ENCODE results near the gene ERLIN1.

Gene ERLIN1

DNA sequence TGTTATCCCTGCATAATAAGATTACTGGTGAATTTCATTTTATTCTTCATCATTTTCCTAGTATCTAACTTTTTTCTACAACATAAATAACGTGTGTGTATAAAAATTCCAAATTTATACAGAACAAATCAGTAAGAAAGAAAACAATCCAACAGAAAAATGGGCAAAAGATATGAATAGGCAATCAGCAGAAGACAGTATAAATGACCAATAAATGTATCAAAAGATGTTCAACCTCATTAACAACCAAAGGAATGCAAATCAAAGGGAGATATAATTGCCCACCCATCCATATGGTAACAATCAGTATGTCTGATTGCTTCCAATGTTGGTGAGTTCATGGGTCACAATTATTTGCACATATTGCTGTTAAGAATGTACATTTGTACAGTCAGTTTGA lies 13.5 kb downstream of the ERLIN1 start:
- no peak for DNase-seq (ENCODE audit: low spot score)

DNA sequence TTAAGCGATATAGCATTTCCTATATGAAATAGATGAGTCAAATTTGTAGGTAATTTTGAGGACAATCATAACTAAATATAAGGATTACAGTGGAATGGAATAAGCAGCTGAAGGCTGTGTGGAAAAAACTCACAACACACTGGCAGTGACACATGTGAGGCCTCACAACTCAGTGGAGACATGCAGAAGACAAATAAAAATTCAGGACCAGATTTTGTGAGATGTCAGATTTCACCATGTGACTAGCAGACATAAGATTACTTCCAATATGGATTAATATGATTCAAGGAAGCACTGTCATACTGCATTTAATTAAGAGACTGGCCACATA lies 17.6 kb downstream of the ERLIN1 start:
- no peak for DNase-seq (ENCODE audit: low spot score)

DNA sequence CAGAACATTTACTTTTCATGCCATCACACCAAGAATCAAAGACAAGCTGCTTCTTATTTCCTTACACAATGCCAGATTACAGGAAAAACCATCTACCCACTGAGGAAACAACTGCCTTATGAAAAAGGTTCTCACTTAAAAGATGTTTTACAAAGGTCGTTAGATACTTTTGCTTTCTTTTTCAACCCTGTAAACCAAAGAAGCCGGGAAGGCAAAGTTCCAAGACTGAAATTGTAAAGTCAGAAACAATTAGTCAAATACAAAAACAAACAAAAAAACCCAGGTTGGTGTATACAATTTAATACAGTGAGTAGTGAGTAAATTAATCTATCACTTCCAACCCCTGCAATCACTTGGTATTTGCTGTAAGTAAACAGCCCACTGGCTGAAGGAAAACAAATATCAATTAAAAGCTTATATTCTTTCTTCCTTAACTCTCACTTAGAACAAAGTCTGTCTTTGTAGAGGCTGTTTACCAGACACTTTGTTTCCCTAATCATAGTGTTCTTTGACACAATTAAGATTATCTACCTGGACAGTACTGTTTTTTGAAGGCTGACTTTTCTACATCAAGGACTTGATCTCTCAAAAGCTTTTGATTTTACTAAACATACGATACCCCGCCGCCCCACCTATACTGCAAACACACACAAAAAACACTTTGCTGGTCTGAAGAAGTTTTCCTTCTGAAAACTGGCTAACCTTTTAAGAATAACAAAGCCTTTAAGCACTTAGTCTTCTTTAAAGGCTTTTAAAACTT lies 18.1 kb downstream of the ERLIN1 start:
- DNase-seq (ENCODE audit: low spot score) = peak; percentile 28

DNA sequence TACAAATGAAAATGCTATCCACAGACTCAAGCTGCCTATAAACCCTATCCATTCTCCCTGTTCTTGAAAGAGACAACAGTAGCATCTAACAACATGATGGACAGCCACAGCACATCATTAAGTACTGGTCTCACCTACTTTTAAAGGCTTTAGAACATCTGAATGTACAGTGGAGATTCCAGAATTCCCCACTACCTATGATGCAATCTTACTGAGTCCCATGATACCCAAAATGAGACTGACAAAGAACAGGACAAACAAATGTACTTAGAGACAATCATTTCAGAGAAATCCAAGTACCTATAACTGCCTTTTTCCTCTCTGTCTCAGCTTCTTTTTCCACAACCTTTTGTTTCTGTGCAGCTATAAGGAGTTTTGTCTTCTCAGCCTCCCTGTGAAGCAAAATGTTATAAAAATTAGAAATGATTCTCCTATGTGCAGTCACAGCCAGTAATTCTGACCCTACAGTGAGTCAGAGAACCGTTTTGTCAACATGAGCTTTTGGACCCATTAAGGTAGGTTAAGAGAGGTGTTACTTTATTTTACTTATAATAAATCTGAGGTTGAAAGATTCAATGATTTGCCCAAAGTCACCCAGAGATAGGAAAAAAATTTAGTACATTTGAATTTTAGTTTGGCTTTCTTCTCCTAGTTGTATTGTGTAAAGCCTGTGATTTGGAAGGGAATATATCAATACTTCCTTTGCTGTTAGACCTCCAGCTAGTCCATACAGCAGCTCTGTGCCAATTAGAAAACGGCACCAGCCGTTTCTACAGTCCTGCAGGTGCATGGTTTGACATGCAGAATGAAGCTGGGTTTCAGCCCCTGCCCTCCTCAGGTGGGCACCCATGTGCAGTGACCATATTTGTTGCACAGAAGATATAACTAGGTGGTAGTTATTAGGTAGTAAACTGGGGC lies 21.9 kb downstream of the ERLIN1 start:
- no peak for DNase-seq (ENCODE audit: low spot score)

DNA sequence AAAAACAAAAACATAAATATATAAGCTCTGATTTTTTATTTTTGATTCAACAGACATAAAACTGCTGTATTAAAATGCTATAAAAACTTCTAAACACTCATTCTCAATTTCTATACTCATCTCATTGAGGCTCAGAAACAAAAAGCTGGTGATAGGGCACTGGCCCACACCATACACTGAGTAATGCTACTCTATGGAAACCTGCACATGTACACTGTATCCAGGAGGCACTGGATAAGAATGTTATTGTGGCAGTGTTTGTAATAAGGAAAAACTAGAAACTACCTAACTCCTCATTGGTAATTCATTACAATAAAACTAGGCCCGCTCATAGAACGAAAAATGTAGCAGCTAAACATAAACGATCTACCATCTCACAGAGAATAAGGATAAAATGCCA lies 23.1 kb downstream of the ERLIN1 start:
- no peak for DNase-seq (ENCODE audit: low spot score)

DNA sequence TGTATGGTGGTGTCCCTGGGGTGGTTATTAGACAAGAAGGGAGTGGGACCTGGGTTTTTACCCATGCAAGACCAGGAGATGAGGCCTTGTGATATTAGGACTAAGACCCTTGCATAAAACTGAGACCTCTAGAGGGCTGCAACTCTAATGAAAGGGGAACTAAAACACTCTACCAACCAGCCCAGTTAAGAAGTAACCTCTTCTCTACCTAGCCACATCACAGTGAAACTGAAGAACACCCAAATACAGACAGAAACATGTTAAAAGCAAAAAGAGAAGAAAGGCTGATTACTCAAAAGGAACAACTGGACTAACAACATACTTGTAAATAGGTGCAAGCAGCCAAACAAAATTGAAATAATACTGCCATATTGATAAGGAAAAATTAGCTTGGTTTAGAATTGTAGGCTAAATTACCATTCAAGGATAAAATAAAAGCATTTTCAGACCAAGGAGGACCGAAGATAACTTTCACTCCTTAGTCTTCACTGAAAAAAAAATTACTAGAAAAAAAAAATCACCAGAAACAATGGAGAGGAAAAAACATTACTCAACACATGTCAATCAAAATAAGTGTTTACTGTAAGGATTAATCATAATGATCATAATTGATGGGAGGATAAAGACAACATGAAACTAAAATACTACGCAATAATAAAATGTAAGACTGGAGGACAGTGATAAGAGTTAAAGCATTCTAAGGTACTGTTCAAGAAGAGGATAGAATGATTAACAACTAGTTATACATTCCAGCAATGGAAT lies 27.6 kb downstream of the ERLIN1 start:
- DNase-seq (ENCODE audit: low spot score) = no peak

DNA sequence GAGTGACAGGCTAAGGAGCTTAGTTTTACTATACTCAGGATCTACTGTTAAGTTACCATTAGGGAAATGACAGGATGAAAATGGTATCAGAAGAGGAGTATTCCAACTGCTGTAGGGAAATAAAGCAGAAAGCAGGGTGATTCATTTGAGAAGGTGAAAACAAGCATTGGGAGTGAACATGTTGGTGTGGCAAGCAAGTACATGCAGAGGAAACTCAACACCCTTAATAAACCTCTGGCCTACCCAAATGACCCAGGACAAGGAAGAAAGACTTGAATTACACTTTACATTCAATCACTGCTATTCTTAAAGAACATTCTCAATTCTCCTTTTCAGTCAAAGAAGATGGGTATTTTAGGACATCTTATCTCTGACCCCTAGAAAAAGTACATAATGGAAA lies 28.7 kb downstream of the ERLIN1 start:
- no peak for DNase-seq (ENCODE audit: low spot score)

DNA sequence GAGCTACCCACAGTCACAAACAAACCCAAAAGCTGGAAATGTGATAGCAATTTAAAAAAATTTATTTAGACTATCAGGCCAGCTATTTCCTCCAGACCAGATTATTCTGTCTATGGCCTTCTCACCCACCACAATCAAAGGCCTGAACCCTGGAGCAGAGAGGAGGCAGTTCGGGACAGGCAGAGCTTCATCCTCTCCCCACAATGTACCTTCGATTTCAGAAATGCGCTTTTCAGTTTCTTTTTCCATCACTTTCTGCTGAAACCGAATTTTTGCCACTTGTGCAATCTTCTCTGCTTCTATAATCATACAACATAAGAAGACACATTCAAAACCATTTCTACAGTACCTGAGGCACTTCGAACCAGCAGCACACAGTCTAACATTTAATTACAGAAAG lies 29.9 kb downstream of the ERLIN1 start:
- no peak for DNase-seq (ENCODE audit: low spot score)

DNA sequence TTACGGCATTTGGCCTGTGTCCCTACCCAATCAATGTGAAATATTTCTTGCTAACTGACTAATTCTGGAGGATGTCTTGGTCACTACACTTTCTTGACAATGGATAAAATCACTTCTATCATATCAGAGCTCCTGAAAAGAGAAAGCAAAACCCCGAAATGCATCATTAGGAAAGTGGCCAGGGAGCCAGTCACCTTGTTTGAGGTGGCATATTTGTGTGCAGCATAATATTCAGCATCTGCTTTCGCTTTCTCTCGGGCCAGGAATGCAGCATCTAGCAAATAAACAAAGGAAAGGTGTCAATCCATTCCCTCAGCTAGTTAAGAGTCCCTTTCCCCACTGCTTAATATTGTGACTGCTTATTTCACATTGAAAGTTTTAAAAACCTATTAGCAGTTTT lies 31.2 kb downstream of the ERLIN1 start:
- no peak for DNase-seq (ENCODE audit: low spot score)

DNA sequence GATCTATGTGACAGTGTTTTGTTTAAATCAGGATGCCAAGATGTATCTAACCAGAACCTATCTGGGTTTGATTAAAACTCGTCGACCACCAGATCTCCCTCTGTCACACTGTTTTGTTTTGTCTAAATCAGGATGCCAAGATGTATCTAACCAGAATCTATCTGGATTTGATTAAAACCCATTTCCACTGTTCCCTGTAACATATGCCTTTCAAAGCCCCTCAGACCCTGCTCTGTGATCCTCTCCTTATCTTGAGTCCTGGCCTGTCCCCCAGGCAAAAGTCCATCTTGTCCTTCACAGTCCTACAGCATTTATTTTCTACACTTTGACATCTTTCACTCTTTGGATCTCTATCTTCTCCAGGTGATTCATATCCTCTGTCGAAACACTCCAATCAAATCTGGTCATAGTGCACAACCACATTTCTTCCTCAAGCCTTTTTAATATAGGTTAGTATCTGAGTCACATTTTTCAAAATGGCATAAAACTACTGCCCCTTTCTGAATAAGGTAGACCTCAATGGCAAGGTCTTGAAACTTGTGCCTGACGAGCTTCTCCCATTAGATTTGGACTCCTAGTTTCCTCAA lies 32.5 kb downstream of the ERLIN1 start:
- no peak for DNase-seq (ENCODE audit: low spot score)

DNA sequence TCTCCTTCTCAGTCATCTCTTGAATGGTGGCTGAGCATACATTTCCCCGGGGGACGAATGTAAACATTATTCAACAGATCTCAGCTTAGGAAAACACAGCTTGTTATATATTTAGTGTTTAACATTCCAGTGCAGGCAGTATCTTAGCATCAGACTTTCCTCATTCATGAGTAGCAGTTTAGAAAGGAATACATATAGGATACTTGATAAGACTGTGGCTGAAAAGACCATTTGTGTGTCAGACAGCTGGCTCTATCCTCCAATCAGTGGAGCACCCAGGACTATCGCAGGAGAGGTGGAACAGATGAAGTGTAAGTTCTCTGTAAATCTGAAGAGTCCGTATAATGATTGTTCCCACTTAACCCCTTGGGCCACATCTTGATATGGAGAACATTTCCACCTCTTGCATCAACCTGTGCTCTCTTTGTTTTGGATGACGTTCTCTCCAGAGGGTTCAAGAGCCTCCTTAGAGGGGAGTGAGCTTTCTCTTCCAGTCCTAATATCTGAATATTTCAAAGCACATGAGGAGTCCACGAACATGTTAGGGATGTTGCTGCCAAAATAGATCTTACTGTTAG lies 34.0 kb downstream of the ERLIN1 start:
- DNase-seq (ENCODE audit: low spot score) = no peak

DNA sequence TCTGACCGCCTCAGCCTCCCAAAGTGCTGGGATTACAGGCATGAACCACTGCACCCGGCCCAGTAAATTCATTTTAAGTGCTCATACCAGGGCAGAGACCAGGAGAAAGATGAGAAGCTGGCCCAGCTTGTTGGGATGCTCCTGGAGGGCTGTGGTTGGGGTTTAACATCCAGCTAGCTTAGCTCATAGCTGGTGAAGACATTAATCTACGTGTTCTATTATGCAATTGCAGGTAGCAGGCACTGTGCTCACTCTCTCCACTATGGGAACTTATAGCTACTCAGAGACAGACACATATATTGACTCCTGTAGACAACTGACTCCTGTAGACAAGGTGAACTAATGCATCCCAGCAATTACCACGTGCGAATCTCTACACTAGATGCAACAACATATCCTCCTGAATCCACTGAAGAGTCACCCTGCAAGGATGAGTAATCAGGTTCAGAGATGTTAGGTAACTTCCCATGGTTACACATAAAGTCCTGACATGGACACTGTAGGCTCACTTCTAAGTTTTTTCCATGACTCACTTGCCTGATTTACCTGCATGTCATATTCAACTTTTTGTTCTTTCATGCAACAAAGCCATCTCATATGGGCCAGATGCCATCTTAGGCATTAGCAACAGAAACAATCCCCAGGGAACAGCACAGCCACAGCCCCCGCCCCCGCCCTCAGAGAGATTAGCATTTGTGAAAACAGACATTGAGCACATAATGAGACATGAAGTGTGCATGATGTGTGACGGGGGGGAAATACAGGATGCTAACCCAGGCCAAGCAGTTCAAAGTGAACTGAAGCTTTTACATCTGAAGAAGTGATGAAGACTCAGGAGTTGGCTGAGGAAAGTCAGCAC lies 37.2 kb downstream of the ERLIN1 start:
- DNase-seq (ENCODE audit: low spot score) = no peak

DNA sequence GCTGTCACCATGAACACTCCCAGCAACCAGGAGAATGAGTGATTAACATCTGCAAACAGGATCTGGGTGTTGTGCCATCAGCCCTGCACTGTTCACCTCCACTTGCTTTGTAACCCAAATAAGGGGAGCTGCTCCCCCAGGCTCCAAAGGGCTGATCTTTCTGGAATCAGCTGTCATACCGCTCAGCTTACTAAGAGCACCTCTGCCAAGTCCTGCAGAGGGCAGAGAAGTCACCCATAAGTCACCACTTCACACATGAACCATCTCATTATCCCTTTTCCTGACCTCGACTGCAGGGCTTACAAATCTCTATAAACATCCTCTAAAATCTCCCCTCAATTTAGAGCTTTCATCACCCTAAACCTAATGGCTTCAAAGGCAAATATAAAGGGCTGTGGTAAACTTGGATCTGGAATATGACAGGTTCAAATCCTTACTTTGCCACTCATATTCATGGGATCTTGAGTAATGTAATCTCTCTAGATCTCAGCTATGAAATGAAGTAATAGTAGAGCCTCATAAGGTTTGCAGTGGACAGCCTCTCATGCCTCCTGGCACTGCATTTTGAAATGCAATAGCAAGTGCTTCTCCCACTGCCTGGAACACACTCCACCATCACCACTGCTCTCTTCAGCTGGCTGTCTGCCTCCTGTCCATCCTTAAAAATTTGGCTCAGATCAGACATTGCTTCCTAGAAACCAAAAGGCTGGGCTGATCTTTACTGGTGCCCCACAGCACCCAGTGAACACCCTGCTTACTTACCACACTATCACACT lies 38.8 kb downstream of the ERLIN1 start:
- DNase-seq (ENCODE audit: low spot score) = no peak

DNA sequence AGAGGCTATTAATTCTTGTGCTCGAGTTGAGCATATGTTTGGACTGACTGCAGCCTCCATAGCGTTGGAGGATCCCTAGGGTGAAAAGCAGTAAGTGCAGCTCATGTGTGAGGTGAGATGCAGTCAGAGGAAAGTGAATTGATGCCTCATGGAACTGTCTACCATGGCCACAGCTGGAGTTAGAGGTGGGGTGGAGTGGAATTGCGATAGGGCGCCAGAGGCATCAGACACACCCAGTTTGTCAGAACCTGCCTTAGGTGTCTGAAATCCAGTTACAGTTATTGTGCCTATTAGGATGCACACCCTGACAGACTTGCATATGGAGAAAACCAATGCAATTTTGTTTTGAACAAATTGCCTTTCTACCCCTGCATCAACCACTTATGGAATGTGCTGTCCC lies 39.4 kb downstream of the ERLIN1 start:
- DNase-seq (ENCODE audit: low spot score) = no peak

DNA sequence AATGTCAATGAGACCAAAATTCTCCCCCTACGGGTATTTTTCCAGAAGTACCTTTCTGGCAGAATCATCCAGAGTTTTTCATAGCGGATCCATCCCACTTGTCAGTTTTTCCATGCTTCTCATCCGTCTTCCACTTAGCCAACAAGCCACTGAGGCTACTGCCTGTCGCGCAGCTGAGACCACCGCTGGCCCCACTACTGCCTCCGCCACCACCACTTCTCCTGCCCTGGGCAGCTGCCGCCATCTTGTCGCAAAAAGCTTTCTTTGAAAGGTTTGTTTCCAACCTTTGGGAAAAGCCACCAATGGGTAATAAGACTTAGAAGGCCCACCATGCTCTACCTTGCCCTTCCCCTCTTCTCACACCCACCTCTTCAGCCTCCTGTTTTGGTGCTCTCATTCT lies 42.1 kb downstream of the ERLIN1 start:
- DNase-seq (ENCODE audit: low spot score) = no peak

DNA sequence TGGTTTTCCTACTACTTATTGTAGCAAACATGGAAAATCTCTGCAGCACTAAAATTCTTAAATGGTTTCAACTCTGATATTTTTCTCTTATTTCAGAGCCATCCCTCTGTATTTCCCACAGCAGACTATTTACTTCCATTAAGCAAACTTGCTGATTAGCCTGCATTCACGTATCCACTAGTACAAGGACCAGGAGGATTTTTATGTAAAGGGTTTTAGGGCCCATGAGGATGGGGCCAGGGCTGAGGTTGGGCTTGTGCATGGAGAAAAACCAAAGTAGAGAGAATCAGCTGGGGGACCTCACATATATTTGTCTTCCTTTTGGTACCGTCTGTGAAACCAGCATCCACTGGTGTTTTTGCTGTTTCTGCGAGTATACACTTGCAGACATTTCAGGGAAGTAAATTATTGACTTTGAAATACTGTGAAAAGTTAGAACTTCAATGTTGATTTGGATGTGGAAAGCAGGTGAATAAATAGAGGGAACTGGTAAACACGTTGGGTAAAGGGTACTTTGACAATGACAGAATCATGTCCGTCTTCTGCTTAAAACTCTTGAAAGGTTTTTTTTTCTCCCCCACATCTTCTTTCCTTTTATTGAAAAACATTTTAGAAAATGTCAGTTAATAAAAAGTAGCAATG lies 44.3 kb downstream of the ERLIN1 start:
- no peak for DNase-seq (ENCODE audit: low spot score)

DNA sequence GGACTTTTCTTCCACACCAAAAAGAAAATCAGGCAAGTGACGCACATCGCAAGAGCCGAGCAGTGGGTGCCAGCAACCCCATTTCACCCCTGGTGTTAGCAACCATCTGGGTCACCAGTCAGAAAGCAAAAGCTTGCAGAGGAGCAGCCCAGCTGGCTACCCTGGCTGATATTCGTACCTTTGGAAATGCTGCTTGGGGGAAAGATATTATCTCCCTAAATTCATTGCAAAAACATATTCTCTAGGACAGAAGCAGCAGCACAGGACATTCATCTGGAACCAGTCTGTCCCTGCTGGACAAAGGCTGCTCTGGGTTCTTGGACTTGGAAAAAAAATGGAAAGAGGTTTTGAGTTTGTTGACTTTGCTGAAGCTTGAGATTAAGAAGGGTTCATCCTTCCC lies 45.8 kb downstream of the ERLIN1 start:
- DNase-seq (ENCODE audit: low spot score) = no peak

DNA sequence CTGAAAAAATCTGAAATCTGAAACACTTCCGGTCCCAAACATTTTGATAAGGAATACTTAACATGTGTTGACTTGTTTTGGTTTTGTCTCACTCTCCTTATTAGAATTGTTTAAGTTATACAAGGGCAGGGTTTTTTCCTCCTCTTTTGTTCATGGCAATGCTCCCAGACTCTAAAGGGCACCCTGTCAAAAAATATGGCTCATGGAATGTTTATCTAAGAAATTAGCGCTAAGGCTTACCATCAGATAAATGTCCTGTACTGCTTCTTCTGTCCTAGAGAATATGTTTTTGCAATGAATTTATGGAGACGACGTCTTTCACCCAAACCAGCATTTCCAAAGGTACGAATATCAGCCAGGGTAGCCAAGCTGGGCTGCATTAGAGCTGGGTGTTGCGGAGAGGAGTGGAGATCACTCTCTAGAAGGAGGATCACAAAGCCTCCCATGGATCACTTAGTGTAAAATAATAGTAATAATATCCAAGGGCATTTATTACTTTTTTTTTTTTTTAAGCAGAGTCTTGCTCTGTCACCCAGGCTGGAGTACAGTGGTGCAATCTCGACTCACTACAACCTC lies 46.8 kb downstream of the ERLIN1 start:
- DNase-seq (ENCODE audit: low spot score) = no peak

DNA sequence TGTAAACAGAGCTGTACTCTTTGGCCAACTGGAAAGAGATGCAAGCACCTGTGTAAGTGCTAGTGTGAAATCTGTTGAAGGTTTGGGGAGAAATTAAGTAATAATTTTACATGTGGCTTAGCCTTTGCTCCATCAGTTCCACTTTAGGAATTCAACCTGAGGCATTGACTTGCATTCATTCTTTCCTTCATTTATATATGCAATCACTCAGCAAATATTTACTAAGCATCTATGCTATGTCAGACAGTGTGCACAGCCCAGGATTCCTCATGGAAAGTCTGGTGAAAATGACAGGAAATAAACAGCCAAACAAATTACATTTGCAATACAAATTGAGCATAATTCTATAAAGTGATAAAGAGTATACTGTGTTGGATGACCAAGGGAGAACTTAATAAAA lies 50.3 kb downstream of the ERLIN1 start:
- no peak for DNase-seq (ENCODE audit: low spot score)
